Limb (tissue), 2 donors: ENCODE results near the gene LRRC17.
"Not testable (repeated sequence)": the region's sequence is repeated elsewhere in the genome, so short reads cannot be mapped to it uniquely, and the experiment has no call there.

Source experiments
- DNase-seq, 2 donors: peaks; one replicate each; pipeline ENCODE4 v3.0.0-alpha.2; 2016; ENCODE audit errors: extremely low spot score in 2 of 2

The LRRC17 gene

DNA sequence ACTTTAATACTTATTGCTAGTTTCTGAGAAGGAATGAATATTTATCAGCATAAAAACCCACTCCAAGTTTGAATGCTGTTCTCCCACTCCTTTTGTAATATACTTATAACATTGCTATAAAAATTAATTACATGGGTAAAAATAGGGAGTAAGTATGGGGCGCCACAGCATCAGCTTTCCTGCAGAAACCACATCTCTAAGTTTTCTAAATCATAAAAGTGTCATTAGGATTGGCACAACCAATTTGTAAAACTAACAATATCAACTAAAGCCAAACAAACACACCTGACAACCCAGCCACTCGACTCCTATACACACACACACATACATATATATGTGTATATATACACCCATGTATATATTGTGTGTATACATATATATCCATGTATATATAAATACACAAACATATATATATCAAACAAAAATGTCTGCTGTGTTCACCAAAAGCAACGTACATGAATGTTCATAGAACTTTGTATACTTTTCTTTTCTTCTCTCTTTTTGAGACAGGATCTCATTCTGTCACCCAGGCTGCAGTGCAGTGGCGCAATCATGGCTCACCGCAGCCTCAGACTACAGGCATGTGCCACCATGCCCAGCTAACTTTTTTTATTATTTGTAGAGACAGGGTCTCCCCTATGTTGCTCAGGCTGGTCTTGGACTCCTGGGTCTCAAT, 14.8 kb upstream of the LRRC17 start:
- DNase-seq: no peak

DNA sequence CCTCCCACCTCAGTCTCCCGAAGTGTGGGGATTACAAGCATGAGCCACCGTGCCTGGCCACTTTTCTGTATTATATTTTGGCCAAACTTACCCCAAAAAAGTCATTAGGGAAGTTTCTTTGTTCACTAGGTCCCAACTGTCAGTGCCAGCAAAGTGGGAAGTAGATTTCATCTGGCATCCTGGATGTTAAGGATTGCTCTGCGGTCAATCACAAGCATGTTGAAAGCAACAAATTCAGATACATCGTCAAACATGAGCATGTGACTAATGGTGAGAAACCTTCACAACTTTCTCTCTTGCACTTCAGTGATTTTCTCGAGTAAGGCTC, 14.3 kb upstream of the LRRC17 start:
- DNase-seq: no peak

GRCh38 chr7:102902052-102902451, 10.7 kb upstream of the LRRC17 start:
- not testable (repeated sequence) for DNase-seq

DNA sequence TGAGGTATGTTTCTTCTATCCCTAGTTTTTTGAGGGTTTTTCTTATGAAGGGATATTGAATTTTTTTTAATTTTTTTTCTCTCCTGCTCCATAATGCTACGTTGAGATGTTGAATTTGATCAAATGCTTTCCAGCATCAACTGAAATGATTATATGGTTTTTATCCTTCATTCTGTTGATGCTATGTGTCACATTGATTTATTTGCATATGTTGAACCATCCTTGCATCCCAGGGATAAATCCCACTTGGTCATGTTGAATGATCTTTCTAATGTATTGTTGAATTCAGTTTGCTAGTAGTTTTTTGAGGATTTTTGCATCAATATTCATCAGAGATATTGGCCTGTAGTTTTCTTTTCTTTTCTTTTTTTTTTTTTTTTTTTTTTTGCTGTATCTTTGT, 9.2 kb upstream of the LRRC17 start:
- not testable (repeated sequence) for DNase-seq

DNA sequence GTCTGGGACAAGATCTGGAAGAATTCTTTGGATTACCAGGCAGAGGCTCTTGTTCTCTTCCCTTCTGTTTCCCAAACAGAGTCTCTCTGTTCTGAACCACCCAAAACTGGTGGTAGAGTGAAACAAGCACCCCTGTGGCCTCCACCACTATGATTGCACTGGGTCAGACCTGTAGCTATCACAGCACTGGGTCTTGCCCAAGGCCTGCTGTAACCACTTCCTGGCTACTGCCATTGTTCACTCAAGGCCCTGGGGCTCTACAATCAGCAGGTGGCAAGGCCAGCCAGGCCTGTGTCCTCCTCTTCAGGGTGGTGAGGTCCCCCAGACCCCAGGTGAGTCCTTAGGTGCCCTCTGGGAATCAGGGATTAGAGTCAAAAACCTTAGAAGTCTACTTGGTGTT, 4.1 kb upstream of the LRRC17 start:
- no peak for DNase-seq

- no peak for DNase-seq
These were observed 1.0 kb downstream of the LRRC17 start for GRCh38 chr7:102913826-102914225.

- no peak for DNase-seq
These were observed 1.8 kb downstream of the LRRC17 start for GRCh38 chr7:102914585-102914984.

GRCh38 chr7:102916426-102916825, 3.6 kb downstream of the LRRC17 start:
- no peak for DNase-seq

DNA sequence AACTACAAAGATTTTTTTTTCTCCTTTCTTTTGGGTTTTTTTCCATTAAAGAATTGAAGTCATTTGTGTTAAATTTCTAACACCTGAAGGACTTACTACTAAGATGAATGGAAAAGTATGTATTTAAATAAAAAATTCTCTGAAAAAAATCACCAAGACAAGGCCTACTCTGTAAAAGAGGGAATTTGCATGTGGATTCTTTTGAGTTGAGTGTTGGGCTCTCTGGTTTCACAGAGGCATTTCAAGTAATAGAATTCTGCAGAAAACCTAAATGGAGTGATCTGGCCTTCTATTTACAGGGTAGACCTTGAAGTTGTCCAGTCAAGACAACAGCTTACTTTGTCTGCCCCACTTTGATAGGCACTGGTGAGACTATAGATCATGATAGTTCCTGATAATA, 4.1 kb downstream of the LRRC17 start:
- DNase-seq: no peak

GRCh38 chr7:102917436-102918353, 4.9 kb downstream of the LRRC17 start:
- no peak for DNase-seq

DNA sequence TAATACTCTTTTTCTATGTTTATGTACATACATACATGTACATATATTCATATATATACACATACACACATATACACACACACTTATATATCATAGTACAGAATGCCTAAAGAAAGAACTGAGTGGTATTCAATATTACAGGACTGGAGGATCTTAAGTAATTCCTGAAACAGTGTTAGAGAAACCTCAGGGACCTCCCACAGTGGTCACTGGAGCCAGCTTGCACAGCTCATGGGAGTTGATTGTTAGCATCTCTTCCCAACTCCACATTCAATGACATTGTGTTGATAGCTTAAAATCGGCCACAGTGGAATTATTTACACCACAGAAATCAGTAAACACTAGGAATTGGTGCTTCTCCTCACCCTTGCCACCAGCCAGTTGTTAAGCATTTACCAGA, 6.0 kb downstream of the LRRC17 start:
- DNase-seq: no peak

GRCh38 chr7:102925976-102926782, 13.4 kb downstream of the LRRC17 start:
- DNase-seq: no peak

DNA sequence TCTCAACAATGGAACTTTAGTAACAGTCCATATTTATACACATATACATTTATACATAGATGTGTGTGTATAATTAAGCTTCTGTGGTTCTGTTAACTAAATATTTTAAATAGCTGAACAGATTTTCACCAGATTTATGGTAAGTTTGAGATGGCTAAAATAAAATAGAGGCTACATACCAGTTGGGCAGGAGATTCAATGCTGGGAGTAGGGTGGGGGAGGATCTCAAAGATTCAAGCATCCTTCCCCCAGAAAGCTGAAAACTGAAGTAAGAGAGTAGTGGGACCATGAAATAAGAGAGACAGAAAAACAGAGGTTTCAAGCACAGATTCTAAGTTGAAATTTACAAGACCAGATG, 14.0 kb downstream of the LRRC17 start:
- no peak for DNase-seq

DNA sequence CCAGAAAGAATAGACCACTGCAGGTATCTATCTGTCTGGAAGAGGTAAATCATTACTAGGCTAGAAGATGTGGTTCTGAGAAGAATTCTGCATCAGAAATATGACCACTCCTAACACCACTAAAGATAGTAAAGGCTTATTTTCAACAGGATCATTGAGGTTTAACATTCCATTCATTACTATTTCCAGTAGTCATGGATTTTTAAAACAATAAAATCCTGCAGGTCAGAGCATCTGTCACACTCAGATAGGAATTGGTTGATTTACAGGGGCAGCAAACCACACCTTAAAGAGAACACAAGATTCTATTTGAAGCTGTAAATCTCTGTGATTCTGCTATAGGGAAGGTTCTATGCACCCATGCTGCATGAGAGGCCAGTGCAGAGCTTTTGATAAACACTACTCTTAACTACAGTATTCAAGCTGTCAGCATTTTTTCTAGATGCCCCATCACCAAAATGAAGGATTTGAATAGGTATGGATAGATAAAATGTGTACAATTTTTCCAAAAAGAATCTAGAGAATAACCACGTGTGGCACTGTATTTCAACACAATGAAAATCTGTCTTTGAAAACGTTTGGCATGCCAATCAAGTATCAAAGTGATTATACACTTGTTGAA, 14.6 kb downstream of the LRRC17 start:
- no peak for DNase-seq

GRCh38 chr7:102931757-102932156, 19.0 kb downstream of the LRRC17 start:
- no peak for DNase-seq

DNA sequence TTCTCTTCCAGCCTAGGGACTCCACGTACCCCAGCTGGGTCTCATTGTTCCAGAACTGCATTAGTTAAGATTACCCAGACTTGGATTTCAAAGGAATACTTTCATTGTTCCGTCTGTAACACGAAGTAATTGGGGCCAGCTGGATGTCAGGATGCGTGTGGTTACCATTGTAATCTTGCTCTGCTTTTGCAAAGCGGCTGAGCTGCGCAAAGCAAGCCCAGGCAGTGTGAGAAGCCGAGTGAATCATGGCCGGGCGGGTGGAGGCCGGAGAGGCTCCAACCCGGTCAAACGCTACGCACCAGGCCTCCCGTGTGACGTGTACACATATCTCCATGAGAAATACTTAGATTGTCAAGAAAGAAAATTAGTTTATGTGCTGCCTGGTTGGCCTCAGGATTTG, 21.0 kb downstream of the LRRC17 start:
- peak; percentile 64 to 74 for DNase-seq

GRCh38 chr7:102934239-102934638, 21.4 kb downstream of the LRRC17 start:
- no peak for DNase-seq

GRCh38 chr7:102934701-102935100, 21.9 kb downstream of the LRRC17 start:
- DNase-seq: no peak

DNA sequence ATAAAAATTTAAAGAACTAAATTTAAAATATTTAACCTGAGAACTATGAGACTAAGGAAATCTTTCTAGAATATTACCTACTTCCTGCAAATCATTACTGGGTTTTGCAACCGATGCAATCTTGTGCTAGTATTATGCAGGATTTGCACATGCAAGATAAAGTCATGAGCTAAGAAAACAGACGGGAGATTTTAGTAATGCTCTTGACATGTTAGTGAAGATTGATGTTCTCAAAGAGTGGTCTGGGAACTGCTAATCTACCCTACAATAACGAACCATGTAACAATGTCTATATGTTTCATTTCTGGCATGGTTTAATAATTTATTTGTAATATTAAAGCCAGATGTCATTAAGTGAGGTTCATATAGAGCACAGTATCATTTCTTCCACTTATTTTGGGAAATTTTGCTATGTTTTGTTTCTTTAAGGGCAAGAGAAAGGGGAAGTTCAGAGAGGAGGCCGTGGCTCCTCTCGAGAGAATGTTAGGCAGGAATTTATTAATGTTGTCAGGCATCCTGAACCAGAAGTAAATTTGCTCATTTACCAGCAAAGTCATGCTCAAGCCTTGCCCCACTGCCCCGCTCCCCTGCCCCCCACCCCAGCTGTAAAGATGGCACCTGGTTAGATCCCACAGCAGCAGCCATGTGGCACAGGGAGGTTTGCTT, 22.8 kb downstream of the LRRC17 start:
- peak in 1 of 2 donors; percentile 25 for DNase-seq

DNA sequence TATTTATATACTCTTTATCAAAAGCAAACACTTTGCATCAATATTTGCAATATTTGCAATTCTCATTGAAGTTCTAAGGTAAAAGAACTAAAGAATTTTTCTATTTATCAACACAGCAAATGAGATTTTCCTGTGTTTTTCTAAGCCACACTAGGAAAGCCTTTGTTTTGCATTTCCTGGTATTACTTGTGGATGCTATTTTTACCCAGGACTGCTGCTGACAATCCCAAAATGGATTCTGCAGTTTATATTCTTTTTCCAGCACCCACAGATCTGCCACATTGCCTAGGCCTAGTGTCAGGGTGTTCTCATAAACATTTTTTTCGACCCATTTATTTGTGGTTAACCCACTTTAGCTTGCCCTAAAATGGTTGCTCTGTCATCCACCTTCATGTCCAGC, 25.9 kb downstream of the LRRC17 start:
- no peak for DNase-seq

DNA sequence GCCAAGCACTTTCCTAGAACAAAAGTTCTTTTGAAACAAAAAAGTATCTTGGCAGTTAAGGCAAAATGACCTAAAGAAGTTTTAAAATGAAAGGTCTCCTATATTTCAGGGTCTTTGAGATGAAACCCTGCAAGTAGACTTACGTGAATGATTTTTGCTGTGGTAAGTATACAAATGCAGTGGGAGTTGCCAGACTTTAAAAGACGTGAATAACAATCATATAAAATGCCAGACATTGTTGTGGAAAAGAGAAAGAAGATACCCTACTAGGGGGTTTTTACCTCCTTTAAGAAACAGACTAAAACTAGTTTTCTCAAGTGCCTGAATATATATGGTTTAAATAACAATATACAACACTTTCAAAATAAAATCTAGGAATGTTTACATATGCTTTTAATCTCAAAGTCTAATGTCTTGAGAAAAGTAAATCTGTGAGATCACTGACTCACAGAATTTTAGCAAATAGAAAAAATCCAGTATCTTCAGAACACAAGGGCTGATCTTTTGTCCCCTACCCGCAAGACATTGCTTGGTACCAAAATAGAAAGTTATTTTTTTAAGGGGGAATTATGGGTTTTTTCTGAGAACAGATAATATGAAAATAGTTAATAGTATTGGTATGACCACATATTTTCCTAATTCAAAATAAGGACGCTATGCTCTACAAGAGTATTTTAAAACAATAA, 29.5 kb downstream of the LRRC17 start:
- no peak for DNase-seq
